GM12878 (cell line): Measurements from ENCODE around the gene DCLK2. TPM values are rescaled to one million over a fixed set of nuclear protein-coding genes. Genes with fewer than 3 reads are reported as not detected.
A peak's percentile ranks its signal among the peaks of the same experiment; 100 is the strongest.

Experiments used
- BCL11A ChIP-seq: IDR thresholded peaks from 2 replicates; pipeline ENCODE4 v1.6.1; 2011; ENCODE audit warnings: low read depth, low read length
- DPF2 ChIP-seq: fragments of 450-650 bp; IDR thresholded peaks from 2 replicates; pipeline ENCODE4 v1.6.1; 2017; ENCODE audit warnings: mild to moderate bottlenecking
- KDM1A ChIP-seq: fragments of 200-600 bp; sonication (generic); IDR thresholded peaks from 2 replicates; pipeline ENCODE4 v1.6.1; 2016; ENCODE audit warnings: borderline replicate concordance
- MTA2 ChIP-seq: fragments of 450-650 bp; IDR thresholded peaks from 2 replicates; pipeline ENCODE4 v1.6.1; 2016; ENCODE audit warnings: low read depth, mild to moderate bottlenecking, moderate library complexity
- MTA3 ChIP-seq: IDR thresholded peaks from 2 replicates; pipeline ENCODE4 v1.6.1; 2012; ENCODE audit warnings: low read length, inconsistent platforms, borderline replicate concordance
- NBN ChIP-seq: fragments of 450-650 bp; IDR thresholded peaks from 2 replicates; pipeline ENCODE4 v1.6.1; 2016
- POU2F2 ChIP-seq: IDR thresholded peaks from 3 replicates; pipeline ENCODE4 v1.6.1; 2011; ENCODE audit warnings: low read depth, mild to moderate bottlenecking, low read length, borderline replicate concordance
- SREBF2 ChIP-seq: IDR thresholded peaks from 2 replicates; pipeline ENCODE4 v1.6.1; 2012; ENCODE audit warnings: mild to moderate bottlenecking, low read length
- TCF3 ChIP-seq: IDR thresholded peaks from 2 replicates; pipeline ENCODE4 v1.6.1; 2012; ENCODE audit warnings: low read depth, mild to moderate bottlenecking, low read length, borderline replicate concordance; ENCODE audit not compliant: insufficient read depth
- ZNF217 ChIP-seq: fragments of 450-650 bp; IDR thresholded peaks from 2 replicates; pipeline ENCODE4 v1.6.1; 2017; ENCODE audit warnings: antibody characterized with exemption, mild to moderate bottlenecking
- ZNF24 ChIP-seq: fragments of 450-650 bp; IDR thresholded peaks from 2 replicates; pipeline ENCODE4 v1.6.1; 2017; ENCODE audit warnings: antibody characterized with exemption, mild to moderate bottlenecking
- ZZZ3 ChIP-seq: IDR thresholded peaks from 2 replicates; pipeline ENCODE4 v1.6.1; 2011; ENCODE audit warnings: low read depth; ENCODE audit not compliant: control insufficient read depth, insufficient read length
- polyA plus RNA-seq, 11 experiments: library from polyadenylated mRNA; depleted of rRNA in 4 of 11; unstranded in 6 of 11; stranded (reverse) in 5 of 11; fragments of >200 nt; fragmentation: Nextera tagmentation in 4 of 11; fragmentation: Illumina TruSeq in 1 of 11; extraction: Ambion mirVana in 4 of 11; extraction: Trizol in 1 of 11; gene quantifications; 1 replicate in 1 of 11; 2 replicates in 10 of 11; pipeline versions ENCODE4 v1.2.1 to v1.2.3, GENCODE V29; 2011 to 2016; ENCODE audit warnings: inconsistent platforms in 2 of 11, missing spikeins in 2 of 11, low read depth in 1 of 11
- total RNA-seq, 4 experiments: library from RNA; depleted of rRNA in 3 of 4; stranded (reverse); fragments of >200 nt in 3 of 4; fragmentation: Illumina TruSeq in 1 of 4; extraction: Trizol in 1 of 4; gene quantifications; 2 replicates each; pipeline versions ENCODE4 v1.2.1 to v1.2.3, GENCODE V29; 2013 to 2021
- TF ChIP-seq, protein P1 (sequence below): fragments of 450-650 bp; IDR thresholded peaks from 2 replicates; pipeline ENCODE4 v1.6.1; 2017; ENCODE audit warnings: mild to moderate bottlenecking, low read depth, inconsistent platforms; ENCODE audit not compliant: poor library complexity, severe bottlenecking
- TF ChIP-seq, protein P2 (sequence below): IDR thresholded peaks from 2 replicates; pipeline ENCODE4 v1.6.1; 2012; ENCODE audit warnings: improper control_type of control experiment, low read depth, low read length; ENCODE audit not compliant: insufficient replicate concordance
- TF ChIP-seq, protein P3 (sequence below): IDR thresholded peaks from 2 replicates; pipeline ENCODE4 v1.6.1; 2012; ENCODE audit warnings: low read length, inconsistent platforms
- TF ChIP-seq, protein P4 (sequence below): fragments of 450-650 bp; IDR thresholded peaks from 2 replicates; pipeline ENCODE4 v1.6.1; 2017; ENCODE audit warnings: mild to moderate bottlenecking
- TF ChIP-seq, protein P5 (sequence below): IDR thresholded peaks from 2 replicates; pipeline ENCODE4 v1.6.1; 2011; ENCODE audit warnings: low read depth, mild to moderate bottlenecking, low read length, moderate library complexity, borderline replicate concordance; ENCODE audit errors: extremely low read depth
- TF ChIP-seq, protein P6 (sequence below): fragments of 450-650 bp; IDR thresholded peaks from 2 replicates; pipeline ENCODE4 v1.6.1; 2014; ENCODE audit warnings: mild to moderate bottlenecking

Gene DCLK2
- total and polyA plus RNA-seq, 10 of the 15 experiments (the other 5 are each of a cell fraction or from before 2014, with no cell fraction given) = not detected

DNA sequence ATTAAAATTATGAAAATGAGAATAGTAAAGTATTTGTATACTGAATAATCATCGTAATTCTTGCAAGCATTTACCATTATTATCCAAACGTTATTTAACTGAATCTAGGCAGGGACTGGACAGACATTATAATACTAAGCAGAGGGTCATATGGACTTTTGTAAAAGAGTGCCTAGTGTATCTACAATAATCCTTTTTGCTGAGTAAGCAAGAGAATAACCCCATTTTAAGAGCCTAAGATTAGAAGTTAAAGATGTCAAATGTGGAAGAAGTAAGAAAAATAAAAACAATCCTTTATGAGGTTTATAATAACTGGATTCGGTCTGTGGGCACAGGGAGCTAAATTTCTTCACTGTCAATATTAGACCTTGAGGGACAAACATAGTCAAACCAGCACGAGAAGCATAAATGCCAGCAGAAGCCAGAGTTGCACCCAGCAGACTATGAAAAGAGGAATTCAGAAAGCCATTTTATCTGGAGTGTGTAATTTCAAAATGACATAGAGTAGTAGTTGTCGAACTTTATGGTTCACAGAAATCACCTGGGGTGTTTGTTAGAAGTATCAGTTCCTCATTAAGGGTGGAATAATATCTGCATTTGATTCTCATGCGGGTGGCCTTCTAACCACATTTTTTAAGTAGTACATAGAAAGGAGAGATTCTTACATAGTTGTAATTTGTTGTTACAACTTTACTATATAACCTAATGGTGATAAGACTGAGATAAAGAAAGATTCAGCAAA, 39.7 kb upstream of the DCLK2 start (continued):
- TF ChIP-seq BCL11A (peak; percentile 38; the same call in 1 of the 2 replicates), SREBF2 (no peak), KDM1A (no peak), ZZZ3 (no peak), DPF2 (peak; percentile 78), ZNF217 (peak; percentile 99), MTA2 (peak; percentile 78), POU2F2 (no peak), TCF3 (no peak), NBN (no peak), MTA3 (no peak), ZNF24 (no peak)
- TF ChIP-seq, protein P1, sequence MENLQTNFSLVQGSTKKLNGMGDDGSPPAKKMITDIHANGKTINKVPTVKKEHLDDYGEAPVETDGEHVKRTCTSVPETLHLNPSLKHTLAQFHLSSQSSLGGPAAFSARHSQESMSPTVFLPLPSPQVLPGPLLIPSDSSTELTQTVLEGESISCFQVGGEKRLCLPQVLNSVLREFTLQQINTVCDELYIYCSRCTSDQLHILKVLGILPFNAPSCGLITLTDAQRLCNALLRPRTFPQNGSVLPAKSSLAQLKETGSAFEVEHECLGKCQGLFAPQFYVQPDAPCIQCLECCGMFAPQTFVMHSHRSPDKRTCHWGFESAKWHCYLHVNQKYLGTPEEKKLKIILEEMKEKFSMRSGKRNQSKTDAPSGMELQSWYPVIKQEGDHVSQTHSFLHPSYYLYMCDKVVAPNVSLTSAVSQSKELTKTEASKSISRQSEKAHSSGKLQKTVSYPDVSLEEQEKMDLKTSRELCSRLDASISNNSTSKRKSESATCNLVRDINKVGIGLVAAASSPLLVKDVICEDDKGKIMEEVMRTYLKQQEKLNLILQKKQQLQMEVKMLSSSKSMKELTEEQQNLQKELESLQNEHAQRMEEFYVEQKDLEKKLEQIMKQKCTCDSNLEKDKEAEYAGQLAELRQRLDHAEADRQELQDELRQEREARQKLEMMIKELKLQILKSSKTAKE = no peak
- TF ChIP-seq, protein P2, sequence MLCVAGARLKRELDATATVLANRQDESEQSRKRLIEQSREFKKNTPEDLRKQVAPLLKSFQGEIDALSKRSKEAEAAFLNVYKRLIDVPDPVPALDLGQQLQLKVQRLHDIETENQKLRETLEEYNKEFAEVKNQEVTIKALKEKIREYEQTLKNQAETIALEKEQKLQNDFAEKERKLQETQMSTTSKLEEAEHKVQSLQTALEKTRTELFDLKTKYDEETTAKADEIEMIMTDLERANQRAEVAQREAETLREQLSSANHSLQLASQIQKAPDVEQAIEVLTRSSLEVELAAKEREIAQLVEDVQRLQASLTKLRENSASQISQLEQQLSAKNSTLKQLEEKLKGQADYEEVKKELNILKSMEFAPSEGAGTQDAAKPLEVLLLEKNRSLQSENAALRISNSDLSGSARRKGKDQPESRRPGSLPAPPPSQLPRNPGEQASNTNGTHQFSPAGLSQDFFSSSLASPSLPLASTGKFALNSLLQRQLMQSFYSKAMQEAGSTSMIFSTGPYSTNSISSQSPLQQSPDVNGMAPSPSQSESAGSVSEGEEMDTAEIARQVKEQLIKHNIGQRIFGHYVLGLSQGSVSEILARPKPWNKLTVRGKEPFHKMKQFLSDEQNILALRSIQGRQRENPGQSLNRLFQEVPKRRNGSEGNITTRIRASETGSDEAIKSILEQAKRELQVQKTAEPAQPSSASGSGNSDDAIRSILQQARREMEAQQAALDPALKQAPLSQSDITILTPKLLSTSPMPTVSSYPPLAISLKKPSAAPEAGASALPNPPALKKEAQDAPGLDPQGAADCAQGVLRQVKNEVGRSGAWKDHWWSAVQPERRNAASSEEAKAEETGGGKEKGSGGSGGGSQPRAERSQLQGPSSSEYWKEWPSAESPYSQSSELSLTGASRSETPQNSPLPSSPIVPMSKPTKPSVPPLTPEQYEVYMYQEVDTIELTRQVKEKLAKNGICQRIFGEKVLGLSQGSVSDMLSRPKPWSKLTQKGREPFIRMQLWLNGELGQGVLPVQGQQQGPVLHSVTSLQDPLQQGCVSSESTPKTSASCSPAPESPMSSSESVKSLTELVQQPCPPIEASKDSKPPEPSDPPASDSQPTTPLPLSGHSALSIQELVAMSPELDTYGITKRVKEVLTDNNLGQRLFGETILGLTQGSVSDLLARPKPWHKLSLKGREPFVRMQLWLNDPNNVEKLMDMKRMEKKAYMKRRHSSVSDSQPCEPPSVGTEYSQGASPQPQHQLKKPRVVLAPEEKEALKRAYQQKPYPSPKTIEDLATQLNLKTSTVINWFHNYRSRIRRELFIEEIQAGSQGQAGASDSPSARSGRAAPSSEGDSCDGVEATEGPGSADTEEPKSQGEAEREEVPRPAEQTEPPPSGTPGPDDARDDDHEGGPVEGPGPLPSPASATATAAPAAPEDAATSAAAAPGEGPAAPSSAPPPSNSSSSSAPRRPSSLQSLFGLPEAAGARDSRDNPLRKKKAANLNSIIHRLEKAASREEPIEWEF = no peak
- TF ChIP-seq, protein P3, sequence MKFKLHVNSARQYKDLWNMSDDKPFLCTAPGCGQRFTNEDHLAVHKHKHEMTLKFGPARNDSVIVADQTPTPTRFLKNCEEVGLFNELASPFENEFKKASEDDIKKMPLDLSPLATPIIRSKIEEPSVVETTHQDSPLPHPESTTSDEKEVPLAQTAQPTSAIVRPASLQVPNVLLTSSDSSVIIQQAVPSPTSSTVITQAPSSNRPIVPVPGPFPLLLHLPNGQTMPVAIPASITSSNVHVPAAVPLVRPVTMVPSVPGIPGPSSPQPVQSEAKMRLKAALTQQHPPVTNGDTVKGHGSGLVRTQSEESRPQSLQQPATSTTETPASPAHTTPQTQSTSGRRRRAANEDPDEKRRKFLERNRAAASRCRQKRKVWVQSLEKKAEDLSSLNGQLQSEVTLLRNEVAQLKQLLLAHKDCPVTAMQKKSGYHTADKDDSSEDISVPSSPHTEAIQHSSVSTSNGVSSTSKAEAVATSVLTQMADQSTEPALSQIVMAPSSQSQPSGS = peak; percentile 76
- TF ChIP-seq, protein P4, sequence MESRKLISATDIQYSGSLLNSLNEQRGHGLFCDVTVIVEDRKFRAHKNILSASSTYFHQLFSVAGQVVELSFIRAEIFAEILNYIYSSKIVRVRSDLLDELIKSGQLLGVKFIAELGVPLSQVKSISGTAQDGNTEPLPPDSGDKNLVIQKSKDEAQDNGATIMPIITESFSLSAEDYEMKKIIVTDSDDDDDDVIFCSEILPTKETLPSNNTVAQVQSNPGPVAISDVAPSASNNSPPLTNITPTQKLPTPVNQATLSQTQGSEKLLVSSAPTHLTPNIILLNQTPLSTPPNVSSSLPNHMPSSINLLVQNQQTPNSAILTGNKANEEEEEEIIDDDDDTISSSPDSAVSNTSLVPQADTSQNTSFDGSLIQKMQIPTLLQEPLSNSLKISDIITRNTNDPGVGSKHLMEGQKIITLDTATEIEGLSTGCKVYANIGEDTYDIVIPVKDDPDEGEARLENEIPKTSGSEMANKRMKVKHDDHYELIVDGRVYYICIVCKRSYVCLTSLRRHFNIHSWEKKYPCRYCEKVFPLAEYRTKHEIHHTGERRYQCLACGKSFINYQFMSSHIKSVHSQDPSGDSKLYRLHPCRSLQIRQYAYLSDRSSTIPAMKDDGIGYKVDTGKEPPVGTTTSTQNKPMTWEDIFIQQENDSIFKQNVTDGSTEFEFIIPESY = no peak
- TF ChIP-seq, protein P5, sequence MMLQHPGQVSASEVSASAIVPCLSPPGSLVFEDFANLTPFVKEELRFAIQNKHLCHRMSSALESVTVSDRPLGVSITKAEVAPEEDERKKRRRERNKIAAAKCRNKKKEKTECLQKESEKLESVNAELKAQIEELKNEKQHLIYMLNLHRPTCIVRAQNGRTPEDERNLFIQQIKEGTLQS = no peak
- TF ChIP-seq, protein P6, sequence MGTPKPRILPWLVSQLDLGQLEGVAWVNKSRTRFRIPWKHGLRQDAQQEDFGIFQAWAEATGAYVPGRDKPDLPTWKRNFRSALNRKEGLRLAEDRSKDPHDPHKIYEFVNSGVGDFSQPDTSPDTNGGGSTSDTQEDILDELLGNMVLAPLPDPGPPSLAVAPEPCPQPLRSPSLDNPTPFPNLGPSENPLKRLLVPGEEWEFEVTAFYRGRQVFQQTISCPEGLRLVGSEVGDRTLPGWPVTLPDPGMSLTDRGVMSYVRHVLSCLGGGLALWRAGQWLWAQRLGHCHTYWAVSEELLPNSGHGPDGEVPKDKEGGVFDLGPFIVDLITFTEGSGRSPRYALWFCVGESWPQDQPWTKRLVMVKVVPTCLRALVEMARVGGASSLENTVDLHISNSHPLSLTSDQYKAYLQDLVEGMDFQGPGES = no peak
